HFF-Myc (cell line): ENCODE data around the gene KL.

ENCODE experiments used
- DNase-seq: peaks from one replicate; pipeline ENCODE4 v3.0.0-alpha.2; 2011; ENCODE audit warnings: low read depth; ENCODE audit errors: extremely low read depth
- H3K4me3 ChIP-seq: replicated peaks from 2 replicates; pipeline ENCODE4 v1.5.1; 2011; ENCODE audit warnings: low read depth, mild to moderate bottlenecking, control low read depth, low read length
- TF ChIP-seq, protein P1 (sequence below): IDR thresholded peaks from 2 replicates; pipeline ENCODE4 v1.5.1; 2012; ENCODE audit warnings: mild to moderate bottlenecking, low read depth, low read length, control low read depth; ENCODE audit errors: missing control alignments

KL gene

DNA sequence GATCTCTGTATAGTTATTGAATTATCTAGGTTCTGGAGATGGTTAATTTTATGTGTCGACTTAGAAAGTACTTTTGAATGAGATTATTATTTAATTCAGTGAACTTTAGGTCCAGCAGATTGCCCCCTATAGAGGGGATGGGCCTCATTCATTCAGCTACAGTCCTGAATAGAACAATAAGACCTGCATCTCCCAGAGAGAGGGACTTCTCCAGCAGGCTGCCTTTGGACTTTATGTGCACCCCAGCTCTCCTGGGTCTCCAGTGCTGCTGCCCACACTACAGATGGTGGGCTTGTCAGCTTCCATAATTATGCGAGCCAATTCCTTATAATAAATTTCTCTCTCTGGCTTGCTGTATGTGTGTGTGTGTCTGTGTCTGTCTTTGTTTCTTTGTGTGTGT lies 39.3 kb upstream of the KL start:
- no peak overlapping the region for H3K4me3 ChIP-seq
- TF ChIP-seq, protein P1, sequence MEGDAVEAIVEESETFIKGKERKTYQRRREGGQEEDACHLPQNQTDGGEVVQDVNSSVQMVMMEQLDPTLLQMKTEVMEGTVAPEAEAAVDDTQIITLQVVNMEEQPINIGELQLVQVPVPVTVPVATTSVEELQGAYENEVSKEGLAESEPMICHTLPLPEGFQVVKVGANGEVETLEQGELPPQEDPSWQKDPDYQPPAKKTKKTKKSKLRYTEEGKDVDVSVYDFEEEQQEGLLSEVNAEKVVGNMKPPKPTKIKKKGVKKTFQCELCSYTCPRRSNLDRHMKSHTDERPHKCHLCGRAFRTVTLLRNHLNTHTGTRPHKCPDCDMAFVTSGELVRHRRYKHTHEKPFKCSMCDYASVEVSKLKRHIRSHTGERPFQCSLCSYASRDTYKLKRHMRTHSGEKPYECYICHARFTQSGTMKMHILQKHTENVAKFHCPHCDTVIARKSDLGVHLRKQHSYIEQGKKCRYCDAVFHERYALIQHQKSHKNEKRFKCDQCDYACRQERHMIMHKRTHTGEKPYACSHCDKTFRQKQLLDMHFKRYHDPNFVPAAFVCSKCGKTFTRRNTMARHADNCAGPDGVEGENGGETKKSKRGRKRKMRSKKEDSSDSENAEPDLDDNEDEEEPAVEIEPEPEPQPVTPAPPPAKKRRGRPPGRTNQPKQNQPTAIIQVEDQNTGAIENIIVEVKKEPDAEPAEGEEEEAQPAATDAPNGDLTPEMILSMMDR = no peak
- DNase-seq = no peak

DNA sequence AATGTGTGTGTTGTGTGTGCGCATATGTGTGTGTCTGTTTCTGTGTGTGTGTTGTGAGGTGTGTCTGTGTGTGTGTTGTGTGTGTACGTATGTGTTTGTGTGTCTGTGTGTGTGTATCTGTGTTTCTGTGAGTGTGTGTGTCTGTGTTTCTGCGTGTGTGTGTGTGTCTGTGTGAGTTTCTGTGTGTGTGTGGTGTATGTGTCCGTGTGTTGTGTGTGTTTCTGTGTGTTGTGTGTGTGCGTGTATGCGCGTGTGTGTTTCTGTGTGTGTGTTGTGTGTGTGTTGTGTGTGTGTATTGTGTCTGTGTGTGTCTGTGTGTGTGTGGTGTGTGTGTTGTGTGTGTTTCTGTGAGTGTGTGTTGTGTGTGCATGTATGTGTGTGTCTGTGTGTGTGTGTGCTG lies 38.9 kb upstream of the KL start:
- DNase-seq = no peak
- TF ChIP-seq, protein P1 = no peak
- H3K4me3 ChIP-seq = no peak overlapping the region

DNA sequence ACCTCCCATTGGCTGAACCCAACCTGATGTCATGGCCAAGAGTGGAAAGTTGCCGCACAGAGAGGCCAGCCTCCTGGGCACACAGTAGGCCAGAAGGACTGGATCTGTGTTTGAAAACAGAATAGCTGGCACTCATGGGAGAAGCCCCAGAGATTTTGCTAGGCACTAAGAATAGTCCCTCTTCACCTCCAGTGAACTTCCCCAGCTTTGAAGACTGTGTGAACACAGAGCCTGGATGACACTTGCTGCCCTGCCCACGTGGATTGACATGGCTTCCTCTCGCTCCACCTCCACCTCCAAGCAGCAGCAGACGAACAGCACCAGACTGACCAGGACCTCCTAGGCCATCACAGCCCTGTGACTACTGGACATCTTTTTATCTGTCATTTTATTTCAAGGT lies 37.9 kb upstream of the KL start:
- DNase-seq = no peak
- H3K4me3 ChIP-seq = no peak overlapping the region
- TF ChIP-seq, protein P1 = no peak

DNA sequence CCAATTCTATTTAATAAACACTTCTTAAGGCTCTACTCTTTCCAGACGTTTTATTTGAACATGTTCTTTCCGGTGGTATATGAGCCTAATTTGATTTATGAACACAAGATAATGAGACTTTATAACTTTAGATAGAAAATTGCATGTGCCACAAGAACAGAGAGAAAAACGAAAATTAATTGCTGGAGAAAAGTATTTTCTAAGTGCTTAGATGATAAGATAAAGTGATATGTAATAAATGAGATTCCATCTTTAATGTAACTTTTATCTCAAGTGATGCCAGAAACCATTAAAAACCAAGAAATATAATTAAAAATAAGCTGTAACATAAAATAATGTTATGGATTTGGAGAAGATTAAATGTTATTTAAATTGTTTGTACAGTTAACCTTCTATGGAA lies 33.2 kb upstream of the KL start:
- H3K4me3 ChIP-seq = no peak overlapping the region
- TF ChIP-seq, protein P1 = no peak
- DNase-seq = no peak

DNA sequence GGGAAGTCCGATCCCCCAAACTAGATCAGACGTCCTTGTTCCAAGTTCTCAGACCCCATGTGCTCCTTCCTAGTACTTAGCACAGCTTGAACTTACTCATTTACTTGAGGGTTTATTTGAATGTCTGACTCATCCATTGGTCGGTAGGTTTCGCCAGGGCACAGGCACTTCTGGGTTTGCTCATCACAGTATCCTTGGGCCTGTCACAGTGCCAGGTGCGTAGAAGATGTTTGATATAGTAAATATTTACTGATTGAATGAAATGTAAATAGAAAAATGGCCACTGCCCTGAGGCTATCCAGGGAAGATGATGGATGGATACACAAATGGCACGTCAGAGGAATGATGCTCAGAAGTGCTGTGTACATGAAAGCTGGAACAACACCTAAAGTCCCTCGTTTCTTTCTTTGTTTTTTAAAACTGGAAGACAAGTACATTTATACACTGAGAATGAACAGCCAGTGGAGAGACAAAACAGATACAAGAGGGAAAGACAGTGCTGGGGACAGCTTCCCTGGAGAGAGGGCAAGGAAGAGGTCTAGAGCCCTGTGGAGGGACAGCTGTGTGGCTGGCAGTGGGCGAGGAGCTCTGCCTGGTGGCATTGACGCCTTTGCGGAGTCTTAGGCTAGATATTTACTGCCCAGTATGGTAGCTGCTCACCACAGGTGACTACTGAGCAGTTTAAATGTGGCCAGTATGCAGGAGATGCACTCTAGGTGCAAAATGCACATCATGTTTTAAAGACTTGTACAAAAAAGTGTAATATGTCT lies 31.2 kb upstream of the KL start:
- no peak for DNase-seq
- TF ChIP-seq, protein P1 = no peak
- no peak overlapping the region for H3K4me3 ChIP-seq

DNA sequence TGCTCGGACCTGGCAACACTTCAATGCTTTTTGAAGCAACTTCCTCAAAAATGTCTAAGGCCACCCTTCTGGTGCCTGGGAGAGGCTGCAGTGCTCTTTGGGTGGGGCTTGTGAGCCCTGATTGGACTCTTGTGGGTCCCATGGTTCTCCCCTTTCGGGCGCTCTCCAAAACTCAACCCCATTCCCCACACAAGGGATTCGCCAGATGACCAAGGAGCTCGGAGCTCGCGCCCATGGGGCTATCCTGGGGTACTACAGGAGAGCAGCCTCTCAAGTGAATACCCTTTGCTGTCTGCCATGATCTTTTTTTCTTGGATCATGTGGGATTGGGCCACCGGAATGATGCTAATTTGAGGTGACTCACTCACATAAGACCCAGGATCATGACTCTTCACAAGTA lies 29.7 kb upstream of the KL start:
- TF ChIP-seq, protein P1 = no peak
- H3K4me3 ChIP-seq = no peak overlapping the region
- no peak for DNase-seq

DNA sequence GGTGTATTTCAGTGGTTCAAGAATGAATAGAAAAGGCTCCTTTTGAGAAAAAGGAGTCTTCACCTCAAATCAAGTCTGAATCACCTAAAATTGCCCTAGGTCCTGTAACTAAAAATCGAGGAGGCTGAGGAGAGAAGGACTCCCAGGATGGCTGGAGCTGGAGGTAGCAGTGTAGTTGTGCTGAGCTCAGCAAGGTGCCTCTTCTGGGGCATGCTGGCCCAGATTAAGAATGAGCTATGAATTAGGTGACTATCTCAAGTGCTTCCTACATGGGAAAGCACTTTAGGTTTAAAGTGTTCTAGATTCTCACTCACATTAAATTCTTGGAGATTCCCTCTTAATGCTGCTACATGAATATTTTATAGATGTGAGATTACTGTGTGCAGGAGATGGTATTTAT lies 28.8 kb upstream of the KL start:
- H3K4me3 ChIP-seq = no peak overlapping the region
- TF ChIP-seq, protein P1 = no peak
- DNase-seq = no peak
